GM11168 (cell line): ENCODE data around the gene TSC2.
"Not testable (repeated sequence)": the region's sequence is repeated elsewhere in the genome, so short reads cannot be mapped to it uniquely, and the experiment has no call there.

ENCODE experiments used
- in situ Hi-C: fragments of 300-500 bp; cut with MboI; formaldehyde crosslinking; loops from one replicate; pipeline ENCODE4 v1.12.0; 2022; ENCODE audit warnings: low sequenced_read_pairs; ENCODE audit not compliant: unreplicated experiment

Gene TSC2

DNA sequence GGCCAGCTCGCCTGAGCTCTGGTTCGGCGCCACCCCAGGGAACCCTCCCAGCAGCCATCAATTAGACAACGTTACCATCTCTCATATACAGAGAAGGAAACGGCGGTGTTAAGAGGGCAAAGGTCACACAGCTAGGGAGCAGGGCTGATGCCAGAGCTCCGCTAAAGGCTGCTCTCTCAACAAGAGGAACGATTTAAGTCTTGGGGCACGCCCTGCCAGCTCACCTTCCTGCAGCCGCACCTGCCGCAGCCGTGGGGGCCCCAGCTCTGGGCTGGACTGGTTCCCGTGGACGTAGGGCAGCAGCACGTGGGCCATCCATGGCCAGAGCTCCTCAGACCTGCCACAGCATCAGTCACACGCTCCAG is 44.5 kb downstream of the TSC2 start:
- in situ Hi-C loops: no loop called here

- in situ Hi-C loops: no loop called here
Measured at GRCh38 chr16:2092866-2093265, 45.1 kb downstream of the TSC2 start.

GRCh38 chr16:2093793-2094192 is 46.0 kb downstream of the TSC2 start:
- in situ Hi-C loops: no loop called here

GRCh38 chr16:2095315-2095853 is 47.6 kb downstream of the TSC2 start:
- in situ Hi-C loops: no loop called here

- in situ Hi-C loops: no loop called here
Measured at GRCh38 chr16:2095918-2096582, 48.3 kb downstream of the TSC2 start.

- in situ Hi-C loops: no loop called here
Measured at GRCh38 chr16:2096853-2097595, 49.2 kb downstream of the TSC2 start.

GRCh38 chr16:2097689-2098088 is 49.9 kb downstream of the TSC2 start:
- in situ Hi-C loops: not testable (repeated sequence)

GRCh38 chr16:2101581-2101980 is 53.8 kb downstream of the TSC2 start:
- in situ Hi-C loops: not testable (repeated sequence)

GRCh38 chr16:2102471-2102870 is 54.7 kb downstream of the TSC2 start:
- in situ Hi-C loops: no loop called here

DNA sequence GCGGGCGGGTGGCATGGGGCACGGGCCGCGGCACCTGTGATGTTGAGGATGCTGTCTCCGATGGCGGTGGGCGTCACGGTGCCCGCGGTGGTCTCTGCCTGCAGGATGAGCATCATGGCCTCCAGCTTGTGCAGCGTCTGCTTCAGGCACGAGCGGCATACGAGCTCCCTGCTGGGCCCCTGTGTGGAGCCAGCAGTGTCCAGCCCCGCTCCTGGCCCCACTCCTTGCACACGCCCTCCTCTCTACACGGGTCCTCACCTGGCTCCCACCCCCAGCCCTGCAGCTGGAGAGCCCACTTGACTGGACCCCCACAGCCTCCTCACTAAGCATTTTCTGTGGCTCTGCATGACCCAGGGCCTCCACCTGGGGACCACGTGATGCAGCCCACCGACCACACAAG is 56.7 kb downstream of the TSC2 start:
- in situ Hi-C loops: not testable (repeated sequence)

DNA sequence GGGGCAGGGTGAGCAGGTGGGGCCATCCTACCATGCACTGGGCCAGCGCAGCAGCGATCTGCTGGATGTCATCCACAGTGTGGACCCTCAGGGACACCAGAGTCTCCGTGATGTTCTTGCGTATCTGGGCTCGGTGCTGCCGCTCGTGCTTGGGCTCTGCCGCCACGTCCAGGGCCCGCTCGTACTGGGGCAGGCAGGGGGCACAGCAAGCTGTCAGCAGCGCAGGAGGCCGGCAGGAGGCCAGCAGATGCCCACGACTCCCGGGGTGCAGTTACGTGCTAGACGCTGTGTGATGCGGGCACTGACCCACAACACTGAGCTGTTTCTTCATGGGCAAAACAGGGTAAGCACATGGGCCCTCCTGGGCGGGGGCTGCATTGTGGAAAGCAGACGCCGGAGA is 57.5 kb downstream of the TSC2 start:
- in situ Hi-C loops: not testable (repeated sequence)

DNA sequence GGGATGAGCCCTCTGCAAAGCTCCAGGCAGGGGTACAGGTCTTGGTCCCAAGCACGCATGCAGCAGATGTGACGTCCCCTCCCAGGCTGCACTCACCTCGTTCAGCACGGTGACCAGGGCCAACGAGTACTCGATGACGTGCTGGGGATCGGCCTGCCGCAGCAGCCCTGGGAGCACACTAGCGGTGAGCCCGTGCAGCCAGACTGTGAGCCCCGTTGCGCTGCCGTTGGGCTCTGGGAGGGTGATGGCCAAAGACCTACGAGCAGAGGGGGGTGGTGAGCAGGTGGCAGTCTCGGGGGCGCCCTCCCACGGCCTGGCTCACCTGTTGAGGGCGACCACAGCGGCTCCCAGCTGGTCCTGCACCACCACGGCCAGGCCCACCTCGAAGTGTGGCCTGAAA is 58.0 kb downstream of the TSC2 start:
- in situ Hi-C loops: not testable (repeated sequence)

- in situ Hi-C loops: not testable (repeated sequence)
Measured at GRCh38 chr16:2106211-2106610, 58.4 kb downstream of the TSC2 start.

- in situ Hi-C loops: not testable (repeated sequence)
Measured at GRCh38 chr16:2107121-2107790, 59.5 kb downstream of the TSC2 start.

DNA sequence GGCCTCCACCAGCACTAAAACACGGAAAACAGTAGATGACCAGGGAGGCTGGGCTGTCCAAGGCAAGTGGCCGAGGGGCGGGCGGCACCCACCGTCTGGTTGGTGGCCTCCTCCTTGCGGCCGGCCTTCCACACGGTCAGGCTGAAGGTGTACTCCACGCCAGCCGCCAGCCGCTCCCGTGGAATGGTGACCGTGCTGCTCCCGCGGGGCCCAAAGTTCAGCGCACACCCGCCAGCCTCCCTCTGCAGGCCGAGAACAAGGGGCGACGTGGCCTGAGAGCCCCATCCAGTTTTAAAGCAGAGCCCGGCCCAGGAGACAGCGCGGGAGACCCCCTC is 60.0 kb downstream of the TSC2 start:
- in situ Hi-C loops: not testable (repeated sequence)

DNA sequence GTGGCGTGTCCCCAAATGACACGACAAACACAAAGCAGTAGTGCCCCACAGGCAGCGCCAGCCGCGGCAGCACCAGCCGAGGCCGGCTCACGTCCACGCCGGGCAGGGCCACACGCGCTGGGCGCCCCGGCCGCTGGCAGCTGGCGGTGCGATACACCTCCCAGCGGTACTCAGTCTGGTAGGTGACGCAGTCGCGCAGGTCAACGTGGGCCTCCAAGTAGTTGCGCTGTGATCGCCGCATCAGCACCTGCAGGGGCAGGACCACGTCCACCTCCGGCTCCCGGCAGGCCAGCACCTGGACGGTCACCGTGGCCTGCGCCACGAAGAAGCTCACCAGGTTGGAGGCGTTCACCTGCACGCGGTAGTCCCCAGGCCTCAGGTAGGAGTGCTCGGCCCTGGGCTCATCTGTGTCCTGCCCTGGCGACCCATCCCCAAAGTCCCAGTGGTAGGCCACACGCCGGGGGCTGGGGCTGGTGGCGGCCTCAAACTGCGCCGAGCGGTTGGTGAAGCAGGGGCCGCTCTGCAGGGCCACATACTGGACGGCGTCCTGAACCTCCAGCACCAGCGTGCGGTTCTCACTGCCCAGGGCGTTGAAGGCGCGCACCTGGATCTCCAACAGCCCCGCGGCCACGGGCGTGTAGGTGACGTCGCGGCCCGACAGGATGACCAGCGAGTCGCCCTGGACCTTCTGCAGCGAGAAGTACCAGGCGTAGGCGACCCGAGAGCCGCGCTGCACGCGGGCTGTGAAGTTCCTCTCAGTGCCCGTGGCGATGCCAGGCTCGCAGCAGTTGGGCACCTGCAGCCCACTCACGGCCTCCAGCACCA is 60.9 kb downstream of the TSC2 start:
- in situ Hi-C loops: not testable (repeated sequence)

- in situ Hi-C loops: not testable (repeated sequence)
Measured at GRCh38 chr16:2109271-2109580, 61.4 kb downstream of the TSC2 start.

DNA sequence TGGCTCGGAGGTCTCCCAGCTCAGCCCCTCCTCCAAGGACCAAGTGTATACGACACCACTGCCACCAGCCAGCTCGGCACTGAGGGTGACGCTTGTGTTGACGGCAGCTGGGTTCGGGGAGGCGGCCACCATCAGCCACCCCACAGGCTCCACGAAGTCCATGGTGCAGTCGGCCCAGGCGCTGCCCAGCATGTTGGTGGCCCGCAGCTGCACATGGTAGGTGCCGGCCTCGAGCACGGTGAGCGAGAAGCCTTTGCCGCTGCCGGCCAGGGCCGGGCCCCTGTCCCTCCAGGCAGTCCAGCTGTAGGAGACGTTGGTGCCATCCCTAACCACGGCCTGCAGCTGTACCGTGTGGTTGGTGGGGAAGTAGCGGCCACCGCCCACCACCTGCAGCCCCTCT is 62.1 kb downstream of the TSC2 start:
- in situ Hi-C loops: not testable (repeated sequence)

GRCh38 chr16:2110332-2111008 is 62.7 kb downstream of the TSC2 start:
- in situ Hi-C loops: not testable (repeated sequence)

GRCh38 chr16:2111009-2111353 is 63.2 kb downstream of the TSC2 start:
- in situ Hi-C loops: not testable (repeated sequence)
